SK-MEL-5 (cell line): ENCODE data around the gene OPN4. TPM values are rescaled to one million over a fixed set of nuclear protein-coding genes. Genes with fewer than 3 reads are reported as not detected.

Experiments
- DNase-seq: peaks from one replicate; pipeline ENCODE4 v3.0.0-alpha.2; 2016; ENCODE audit warnings: low read depth, low spot score
- in situ Hi-C: cut with HindIII; loops from 2 replicates; pipeline ENCODE4 v1.10.0; 2016; ENCODE audit warnings: low sequenced_read_pairs, high pct_unique_total_duplicates, low pct_unique_long_range_greater_than_20kb
- total RNA-seq: library from RNA; depleted of rRNA; stranded (reverse); fragments of >200 nt; shearing (Covaris generic); gene quantifications from 2 replicates; pipeline ENCODE4 v1.2.3, GENCODE V29; 2014

OPN4 gene
- total RNA-seq, 1 experiment from 2014 or later = not detected

DNA sequence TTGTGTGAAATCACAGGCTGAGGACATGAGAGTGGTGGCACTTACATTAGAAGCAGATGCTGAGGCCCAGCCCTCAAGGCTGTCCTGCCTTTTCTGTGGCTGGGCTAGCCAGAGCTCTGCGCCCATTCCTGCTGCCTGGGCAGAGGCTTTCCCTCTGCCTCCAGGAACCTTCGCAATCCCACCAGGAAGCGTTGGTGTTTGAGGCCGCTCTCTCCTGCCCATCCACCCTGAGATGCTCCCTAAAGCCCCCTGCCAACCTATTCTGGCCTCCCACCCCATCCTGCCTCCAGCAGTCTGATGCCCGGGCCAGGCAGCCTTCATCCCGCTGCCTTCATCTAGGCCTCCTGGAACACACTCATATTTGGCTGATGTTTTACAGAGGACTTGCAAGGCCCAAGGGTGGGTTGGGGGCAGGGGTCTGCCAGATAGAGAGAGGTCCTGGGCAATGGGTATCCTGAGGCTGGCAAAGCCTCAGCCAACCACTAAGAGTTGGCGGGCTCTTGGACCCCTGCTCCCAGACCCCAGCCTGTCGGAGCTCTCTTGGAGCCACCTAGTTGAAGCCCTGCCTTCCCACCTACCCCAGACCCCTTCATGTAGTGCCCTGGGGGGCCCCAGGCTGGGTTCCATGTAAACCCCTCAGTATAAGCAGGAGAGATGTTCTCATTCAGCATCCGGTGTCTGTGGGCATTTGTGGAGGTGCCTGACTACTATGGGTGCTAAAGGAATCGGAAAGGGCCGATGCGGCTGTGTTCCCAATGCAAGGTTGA lies 46.7 kb downstream of the OPN4 start:
- no peak for DNase-seq
- in situ Hi-C loops = no loop called here

DNA sequence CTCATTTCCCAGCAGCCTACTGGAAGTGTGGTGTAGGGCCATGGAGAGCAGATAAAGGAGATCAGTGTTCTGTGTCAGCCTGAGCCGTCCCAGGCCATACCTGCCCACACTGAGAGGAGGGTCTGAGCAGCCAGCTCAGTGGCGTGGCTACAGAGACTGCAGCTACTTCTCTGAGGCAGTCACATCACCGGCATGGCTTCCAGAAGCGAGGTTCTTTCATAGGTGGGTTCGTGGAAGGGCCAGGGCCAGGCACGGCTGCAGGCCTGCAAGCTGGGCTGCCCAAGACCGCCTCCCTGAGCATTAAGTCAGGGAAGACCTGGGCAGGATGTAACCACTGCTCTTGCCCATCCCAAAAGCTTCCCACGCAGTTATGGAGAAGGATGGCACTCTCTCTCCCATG lies 48.8 kb downstream of the OPN4 start:
- no peak for DNase-seq
- in situ Hi-C loops = no loop called here

DNA sequence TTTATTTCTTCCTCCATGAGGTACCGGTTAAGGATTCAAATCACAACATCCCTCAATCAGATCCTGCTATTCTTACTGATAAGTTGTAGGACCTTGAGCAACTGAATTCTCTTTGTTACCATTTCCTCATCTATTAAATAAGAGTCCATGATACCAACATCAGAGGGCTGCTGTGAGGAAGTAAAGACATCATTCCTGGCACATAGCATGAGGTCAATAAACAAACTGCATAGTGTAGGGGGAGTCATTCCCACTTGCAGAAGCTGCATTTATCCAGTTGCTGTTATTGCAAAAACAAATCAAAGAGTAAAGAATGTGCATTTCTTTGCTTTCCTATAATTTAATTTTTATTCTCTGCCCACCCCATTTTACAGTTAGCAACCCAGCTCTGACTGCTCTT lies 50.8 kb downstream of the OPN4 start:
- in situ Hi-C loops = no loop called here

DNA sequence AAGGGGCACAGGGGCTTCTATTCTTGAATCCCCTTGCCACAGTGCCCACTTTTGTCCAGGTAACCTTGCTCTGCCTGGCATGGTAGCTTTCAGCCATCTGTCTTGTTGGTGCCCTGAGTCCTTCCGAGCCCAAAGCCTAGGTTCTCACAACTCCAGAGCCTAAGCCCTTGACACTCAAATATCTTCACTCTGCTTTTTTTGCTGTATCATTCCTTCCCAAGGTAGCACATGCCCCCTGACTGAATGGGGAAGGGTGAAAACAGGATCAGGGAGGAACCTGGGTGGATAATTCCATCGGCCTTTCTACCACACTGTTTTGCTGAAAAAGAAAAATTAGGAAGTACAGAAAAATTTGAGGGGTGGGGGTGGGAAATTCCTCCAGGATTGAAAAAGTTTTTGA lies 51.6 kb downstream of the OPN4 start:
- no peak for DNase-seq
- in situ Hi-C loops = no loop called here

More for the DNA sequence above, 50.8 kb downstream of the OPN4 start:
- no peak for DNase-seq

DNA sequence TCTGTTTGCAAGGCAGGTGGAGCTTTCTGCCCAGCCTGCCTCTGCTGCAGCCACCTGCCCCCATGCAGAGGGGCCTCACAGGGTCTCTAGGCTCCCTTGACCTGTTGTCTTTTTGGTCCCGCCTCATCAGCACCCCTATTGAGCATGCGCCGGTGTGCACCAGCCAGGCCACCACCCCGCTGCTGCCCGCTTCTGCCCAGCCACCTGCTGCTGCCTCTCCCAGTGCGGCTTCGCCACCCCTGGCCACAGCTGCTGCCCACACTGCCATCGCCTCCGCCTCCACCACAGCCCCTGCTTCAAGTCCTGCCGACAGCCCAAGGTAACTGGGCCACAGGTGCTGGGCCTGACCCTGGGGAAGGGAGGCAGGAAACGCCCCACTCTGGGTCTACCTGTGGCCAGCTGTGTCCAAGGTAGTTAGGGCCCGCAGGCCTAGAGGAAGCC lies 52.1 kb downstream of the OPN4 start:
- in situ Hi-C loops = no loop called here
- DNase-seq = no peak

DNA sequence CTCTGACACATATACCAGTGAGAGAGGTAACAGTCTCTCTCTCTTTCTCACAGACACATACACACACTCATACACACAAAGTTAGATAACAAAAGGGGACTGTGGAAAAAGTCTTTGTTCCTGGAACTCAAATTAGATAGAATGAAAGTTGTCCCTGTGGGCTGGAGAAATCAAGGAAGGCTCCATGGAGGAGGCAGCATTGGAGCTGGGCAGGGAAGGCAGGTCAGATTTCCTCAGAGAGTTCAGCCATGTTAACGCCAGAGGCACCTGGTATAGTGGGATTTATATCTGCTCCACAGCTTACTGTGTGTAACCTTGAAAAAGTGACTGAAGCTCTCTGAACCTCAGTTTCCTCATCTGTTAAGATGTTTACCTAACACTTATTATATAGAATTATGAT lies 52.6 kb downstream of the OPN4 start:
- in situ Hi-C loops = no loop called here

DNA sequence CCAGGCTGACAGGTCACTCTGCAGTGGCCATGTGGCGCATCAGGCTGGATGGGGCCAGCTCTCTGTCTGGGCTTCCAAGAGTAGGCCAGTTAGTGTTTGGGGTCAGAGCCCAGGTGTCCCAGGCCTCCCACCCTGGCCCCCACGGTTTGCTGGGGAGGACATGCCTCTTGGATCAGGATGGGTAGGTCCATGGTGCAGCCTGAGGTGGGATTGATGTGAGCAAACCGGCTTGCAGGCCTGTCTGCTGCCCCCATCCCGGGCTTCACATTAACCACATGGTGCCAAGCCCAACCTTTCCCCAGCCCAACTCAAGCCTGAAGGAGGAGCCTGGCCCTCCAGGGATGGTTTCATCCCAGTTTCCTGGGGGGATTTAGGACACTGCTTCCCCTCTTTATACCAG lies 53.2 kb downstream of the OPN4 start:
- in situ Hi-C loops = no loop called here

More for the DNA sequence above, 52.6 kb downstream of the OPN4 start:
- DNase-seq = no peak

DNA sequence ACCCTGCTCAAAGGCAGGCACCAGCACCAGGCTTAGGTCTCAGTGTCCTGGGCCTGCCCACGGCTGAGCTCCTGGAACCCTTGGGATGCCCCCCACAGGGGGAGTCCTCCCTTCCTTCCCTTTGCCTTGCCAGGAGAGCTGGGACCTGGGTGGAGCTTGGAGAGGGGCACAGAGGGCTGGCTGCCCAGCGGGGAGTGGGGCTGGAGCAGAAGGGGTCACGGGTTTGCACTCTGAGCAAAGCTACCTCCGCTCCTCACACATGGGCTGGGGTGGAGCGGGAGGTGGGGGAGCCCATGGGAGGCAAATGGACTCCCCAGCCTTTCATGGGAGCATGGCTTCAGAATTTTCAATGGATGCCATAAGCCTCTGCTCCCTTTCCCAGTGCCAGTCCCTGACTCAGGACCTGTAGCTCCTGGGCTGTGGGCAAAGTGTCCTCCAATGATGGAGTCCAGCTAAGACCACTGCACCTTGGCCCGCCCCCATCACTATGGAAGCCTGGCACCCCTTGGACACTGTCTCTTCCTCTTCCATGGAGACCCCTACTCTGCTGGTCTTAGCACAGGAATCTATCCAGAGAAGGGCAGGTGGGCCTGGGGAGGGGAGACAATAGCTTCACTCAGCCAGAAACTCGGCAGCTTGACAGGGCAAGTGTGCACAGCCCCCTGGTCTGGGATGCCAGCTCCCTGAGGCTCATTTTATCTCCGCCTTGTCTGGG lies 53.9 kb downstream of the OPN4 start:
- DNase-seq = no peak
- in situ Hi-C loops = no loop called here

More for the DNA sequence above, 53.2 kb downstream of the OPN4 start:
- DNase-seq = no peak

DNA sequence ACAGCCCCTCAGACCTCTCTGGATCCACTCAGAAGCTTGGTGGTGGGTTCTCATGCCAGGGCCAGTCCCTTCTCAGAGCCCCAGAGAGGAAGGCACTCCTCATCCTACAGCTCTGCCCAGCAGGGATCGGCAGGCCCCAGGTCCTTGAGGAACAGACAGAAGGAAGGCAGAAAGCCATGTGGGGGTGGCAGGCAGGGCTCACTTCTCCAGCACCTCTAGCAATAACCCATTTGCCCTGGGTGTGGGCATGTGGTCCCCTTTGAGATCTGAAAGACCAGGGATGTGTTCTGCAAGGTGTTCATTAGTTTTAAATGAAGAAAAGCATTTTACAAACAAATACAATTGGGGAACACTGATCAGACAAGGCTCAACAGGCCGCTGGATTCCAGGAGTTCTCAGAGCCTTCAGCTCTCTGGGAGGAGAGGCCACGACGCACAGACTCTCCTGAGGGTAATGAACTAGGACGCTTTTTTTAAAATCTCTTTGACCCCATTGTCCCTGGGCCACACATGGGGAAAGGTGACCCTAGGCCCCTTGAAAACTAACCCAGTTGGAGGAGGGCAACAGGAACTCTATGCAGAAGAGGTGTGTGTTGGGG lies 54.5 kb downstream of the OPN4 start:
- no peak for DNase-seq
- in situ Hi-C loops = no loop called here

DNA sequence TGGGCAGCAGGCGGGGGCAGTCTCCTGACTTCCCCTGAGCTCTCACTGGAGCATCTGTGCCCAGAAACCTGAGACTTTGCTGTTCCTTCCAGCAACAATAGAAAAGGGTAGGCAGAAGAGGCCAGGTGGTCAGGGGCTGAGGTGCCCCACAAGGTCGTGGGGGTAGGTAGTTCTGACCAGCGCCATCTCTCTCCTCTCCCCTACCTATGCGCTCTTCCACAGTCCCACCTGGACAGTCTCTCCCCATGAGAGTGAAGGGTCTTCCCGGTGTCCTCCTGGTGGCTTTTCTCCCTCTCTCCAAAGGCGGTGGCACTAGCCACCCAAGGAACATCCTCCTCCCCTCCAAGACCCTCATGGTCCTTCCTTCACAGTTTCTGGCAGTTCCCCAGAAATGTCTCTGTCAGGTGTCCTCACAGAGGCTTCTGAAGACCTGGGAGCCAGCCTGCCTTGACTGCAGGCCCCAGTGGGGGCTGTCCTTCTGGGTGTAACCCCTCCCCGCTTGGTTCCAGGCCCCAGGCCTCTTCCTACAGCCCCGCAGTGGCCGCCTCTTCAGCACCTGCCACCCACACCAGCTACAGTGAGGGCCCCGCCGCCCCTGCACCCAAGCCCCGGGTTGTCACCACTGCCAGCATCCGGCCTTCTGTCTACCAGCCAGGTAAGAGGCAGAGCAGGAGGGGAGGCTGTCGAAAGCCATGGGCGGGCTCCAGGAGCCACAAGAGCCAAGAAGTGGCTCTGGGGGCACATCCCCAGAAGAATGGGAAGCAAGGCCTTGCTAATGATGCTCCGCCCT lies 55.2 kb downstream of the OPN4 start:
- in situ Hi-C loops = no loop called here
- no peak for DNase-seq

DNA sequence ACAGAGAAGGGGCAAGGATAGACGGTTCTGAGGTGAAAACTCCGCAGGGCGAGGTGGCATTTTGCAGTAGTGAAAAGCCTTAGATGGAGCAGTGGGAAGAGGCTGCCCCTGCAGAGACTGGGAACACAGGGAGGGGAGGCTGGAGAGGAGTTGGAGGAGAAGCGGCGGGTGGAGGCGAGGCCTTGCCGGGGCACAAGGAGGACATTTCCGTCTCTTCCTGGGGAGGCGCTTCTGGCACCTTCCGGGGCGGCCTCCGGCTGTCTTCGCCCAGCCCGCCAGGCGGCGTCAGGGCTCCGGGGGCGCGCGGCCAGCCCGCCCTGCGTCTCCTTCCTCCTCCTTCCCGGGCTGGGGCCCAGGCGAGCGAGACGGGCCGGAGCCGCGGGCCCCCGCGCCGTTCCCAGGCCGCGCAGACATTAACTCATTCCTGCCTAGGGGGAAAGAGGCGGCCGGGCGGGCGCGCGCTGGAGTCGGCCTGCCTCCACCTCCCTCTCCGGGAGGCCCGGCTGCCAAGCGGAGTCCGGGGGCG lies 56.7 kb downstream of the OPN4 start:
- peak; percentile 75 for DNase-seq
- in situ Hi-C loops = no loop called here

DNA sequence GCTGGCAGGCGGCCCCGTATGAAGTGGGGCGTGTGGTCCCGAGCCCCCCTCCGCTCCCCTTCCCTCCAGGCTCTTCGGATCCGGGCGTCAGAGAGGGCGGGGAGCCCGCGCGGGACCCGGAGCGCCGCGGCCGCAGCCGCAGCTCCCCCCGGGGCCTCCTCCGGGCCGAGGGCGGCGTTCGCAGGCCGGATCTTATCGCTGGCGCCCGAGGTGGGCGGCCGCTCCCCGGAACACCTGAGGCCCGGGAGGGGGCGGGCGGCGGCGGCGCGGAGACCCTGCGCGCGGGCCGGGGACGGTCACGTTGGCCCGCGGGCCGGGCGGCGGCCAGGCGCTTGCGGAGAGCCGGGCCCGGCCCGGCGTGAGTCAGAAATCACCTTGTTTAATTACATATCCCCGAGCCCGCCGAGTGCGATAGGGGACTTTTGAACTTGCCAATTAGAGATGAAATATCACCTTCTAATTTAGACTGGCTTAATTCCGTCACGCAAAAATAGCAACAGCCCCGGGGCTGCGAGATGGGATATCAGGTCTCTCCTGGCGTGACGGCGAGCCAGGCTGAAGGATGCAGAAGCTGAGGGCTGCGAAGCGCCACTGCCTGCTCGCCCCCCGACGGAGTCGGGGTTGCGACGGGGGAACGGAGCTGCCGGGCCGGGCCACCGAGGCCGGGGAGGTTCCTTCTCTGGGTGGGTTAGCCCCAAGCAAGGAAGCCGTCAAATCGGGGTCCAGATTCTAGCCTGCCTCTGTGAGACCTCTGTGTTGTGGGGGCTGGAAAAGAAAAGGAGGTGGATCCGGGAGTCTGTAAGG lies 57.4 kb downstream of the OPN4 start:
- no peak for DNase-seq
- in situ Hi-C loops = no loop called here

DNA sequence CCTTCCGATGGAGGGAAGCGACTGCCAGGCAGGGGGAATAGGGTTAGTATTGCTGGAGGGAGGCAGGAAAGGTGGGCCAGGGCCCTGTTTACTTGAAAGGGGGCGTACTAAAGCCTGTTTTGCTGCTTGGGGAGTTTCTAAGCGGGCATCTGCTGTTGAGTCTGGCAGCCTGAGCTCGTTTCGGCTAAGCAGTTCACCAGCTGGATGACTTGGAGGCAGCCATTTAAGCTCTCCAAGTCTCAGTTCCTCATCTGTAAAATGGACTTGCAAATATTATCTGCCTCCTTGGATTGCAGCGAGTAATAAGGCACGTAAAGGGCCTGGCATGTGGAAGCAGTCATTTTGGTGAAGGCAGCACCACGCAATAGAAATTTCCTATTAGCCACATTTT lies 58.0 kb downstream of the OPN4 start:
- in situ Hi-C loops = no loop called here
- DNase-seq = no peak

DNA sequence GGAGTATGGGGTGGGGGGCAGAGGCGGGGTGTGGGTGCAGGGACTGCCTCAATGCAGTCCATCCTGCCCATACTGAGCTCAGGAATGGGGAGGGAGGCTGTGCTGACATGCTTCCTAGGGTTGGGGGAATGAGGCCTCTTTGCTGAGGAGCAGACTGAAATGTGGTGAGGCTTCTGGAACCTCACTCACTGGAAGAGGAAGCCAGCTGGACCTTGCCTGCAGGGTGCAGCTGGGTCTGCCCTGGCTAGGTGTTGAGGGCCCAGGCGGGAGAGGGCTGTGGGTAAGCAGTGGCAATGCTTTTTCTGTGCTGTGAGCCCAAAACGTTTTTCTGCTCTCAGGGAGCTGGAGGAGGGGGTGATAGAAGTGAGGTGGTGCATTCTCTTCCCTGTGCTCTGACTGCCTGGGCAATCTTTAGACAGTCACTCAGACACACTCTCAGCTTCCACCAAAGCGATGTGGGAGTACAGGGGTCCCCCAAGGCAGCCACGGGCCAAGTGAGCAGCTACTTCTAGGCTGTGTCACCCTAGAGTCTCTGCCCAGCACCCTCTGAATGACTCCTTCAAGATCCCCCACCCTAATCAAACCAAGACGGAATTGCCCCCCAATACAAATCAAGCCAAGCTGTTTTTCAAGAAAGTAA lies 60.9 kb downstream of the OPN4 start:
- in situ Hi-C loops = no loop called here
- DNase-seq = no peak

DNA sequence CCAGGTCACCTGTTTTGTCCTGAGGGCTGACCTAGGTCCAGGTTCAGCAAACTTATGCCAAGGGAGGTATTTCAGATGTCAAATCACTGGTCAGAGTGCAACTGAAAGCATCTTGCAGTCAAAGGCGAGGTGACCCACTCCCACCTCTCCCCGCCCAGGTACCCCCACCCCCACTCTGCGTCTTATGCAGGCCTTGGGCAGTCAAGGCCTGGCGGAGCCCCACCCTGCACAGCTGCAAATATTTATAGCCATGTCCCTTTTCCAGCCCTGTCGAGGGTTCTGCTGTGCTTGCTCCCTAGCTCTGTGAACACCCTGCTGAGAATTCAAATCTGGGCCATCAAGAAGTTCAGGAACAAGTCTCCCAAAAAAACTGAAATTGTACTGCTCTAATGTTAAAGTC lies 61.5 kb downstream of the OPN4 start:
- DNase-seq = no peak
- in situ Hi-C loops = no loop called here
